ENCODE results near the gene TLL2. TPM values are rescaled to one million over a fixed set of nuclear protein-coding genes. Genes with fewer than 3 reads are reported as not detected.

The TLL2 gene
- total and polyA plus RNA-seq, 9 of the 15 experiments (the other 6 are each of a cell fraction or from before 2014, with no cell fraction given): 0.09 TPM; not detected in 8

DNA sequence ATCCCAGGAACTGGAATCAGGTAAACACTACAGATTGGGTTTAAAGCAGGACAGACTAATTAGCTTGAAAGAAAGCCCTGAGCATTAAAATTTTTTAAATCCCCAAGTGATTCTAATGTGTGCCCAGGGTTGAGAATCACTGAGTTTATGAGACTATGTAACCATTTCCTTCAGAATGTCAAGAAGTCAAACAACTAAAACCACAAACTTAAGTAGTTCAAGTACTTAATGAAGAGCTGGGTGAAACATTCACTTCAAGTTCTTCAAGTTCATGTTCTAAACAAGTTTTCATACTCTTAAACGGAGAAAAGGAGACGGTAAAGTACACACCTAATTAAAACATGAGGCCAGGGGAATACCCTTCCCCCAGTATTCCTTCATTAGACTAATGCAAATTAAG is 28.2 kb upstream of the TLL2 start:
- no peaks in the 10 kb centered on the region for H4K20me1 ChIP-seq (replicated peaks; ENCODE audit: control insufficient read depth, insufficient read depth, low read length)
- no peak overlapping the region for H3K9ac ChIP-seq (ENCODE audit: insufficient read depth in 1 of 2, low read depth in 2 of 2, low read length in 2 of 2)
- intact Hi-C loops (cut with micrococcal nuclease) (no loop called here), in situ Hi-C loops (cut with MboI) (no loop called here)
- H3K4me1 ChIP-seq (replicated peaks in 1 of 2; ENCODE audit: control insufficient read depth in 2 of 2, insufficient read depth in 2 of 2, low read length in 2 of 2): no peaks in the 10 kb centered on the region
- no peaks in the 10 kb centered on the region for H3K9me1 ChIP-seq (ENCODE audit: control insufficient read depth, insufficient read depth, low read length)
- ATAC-seq (no peak), DNase-seq (ENCODE audit: extremely low read depth in 1 of 4, low spot score in 3 of 4) (no peak), FAIRE-seq (no peak)
- ChIA-PET POLR2A (interaction anchor here (1.2 kb wide), 1 partner anchor 15 kb away, joined by 3 read pairs; no protein-coding TSS in a partner anchor), CTCF (ENCODE audit: low intra/inter-chr PET ratio) (no interaction called here)
- no peak overlapping the region for H3K4me2 ChIP-seq (ENCODE audit: insufficient read depth, low read length)
- 85% methylated on average over 2 of the region's 2 CpGs for WGBS (ENCODE audit: insufficient coverage, low coverage, missing lambda C conversion rate)
- H3K4me3 ChIP-seq: no peak overlapping the region
- no peak overlapping the region for H3K27ac ChIP-seq (ENCODE audit: extremely low read depth, low read depth, low read length)
- H3K36me3 ChIP-seq (ENCODE audit: control insufficient read depth, insufficient read depth, low read length): peaks cover 78% of the 10 kb centered on the region
- peaks cover 10% of the 10 kb centered on the region; the same call in 1 of the 3 replicates for H3K79me2 ChIP-seq (ENCODE audit: control insufficient read depth, insufficient read depth, low read length)
- no peak for TF ChIP-seq PPARD (CRISPR knock-in tag; IDR thresholded peaks at IDR 0.05)
- TF ChIP-seq KDM4B (IDR thresholded peaks at IDR 0.05; ENCODE audit: borderline replicate concordance in 2 of 2, low read depth in 1 of 2): no peak
- TF ChIP-seq FOXM1 (IDR thresholded peaks at IDR 0.05; ENCODE audit: low read depth): no peak
- no peak for TF ChIP-seq FOXM1 (CRISPR knock-in tag; IDR thresholded peaks at IDR 0.05; ENCODE audit: low read depth)
- no peak for TF ChIP-seq ZNF444 (CRISPR knock-in tag; IDR thresholded peaks at IDR 0.05)
- TF ChIP-seq FUS (optimal IDR thresholded peaks at IDR 0.05; ENCODE audit: low read depth, low read length): no peak
- TF ChIP-seq ZBTB7A (IDR thresholded peaks at IDR 0.05; ENCODE audit: borderline replicate concordance, control insufficient read depth, low read depth, low read length): no peak
- H3K27me3 ChIP-seq (ENCODE audit: control insufficient read depth in 2 of 2, insufficient read depth in 2 of 2, low read length in 2 of 2): no peaks in the 10 kb centered on the region
- H3K9me3 ChIP-seq (replicated peaks; ENCODE audit: control insufficient read depth, insufficient read depth, low read depth, low read length): no peaks in the 10 kb centered on the region
- no TSS peak for BruUV-seq (replicated peaks)
- no peak overlapping the region for H2AFZ ChIP-seq (ENCODE audit: low read depth, low read length)

DNA sequence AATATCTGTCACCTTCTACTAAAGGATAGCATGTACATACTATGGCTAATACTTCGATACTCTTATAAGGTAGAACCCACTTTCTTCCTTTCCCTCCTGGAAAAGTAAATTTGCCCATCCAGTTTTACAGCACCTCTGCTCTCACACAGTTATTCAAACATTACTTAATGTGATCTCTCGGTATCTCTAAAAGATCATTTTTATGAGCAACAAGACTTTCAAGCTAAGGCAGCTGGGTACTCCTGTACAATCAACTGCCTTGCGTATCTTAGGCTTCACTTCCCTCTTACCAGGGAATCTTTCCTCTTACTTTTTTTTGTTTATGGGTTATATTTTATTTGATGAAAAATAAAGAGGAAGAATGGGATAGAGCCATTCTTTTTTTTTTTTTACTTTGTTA is 26.5 kb upstream of the TLL2 start:
- WGBS (ENCODE audit: insufficient coverage, low coverage, missing lambda C conversion rate): 100% methylated on average over 3 of the region's 3 CpGs
- no peaks in the 10 kb centered on the region for H3K9me3 ChIP-seq (replicated peaks; ENCODE audit: control insufficient read depth, insufficient read depth, low read depth, low read length)
- no peak overlapping the region for H2AFZ ChIP-seq (ENCODE audit: low read depth, low read length)
- in situ Hi-C loops (cut with MboI): no loop called here
- no peaks in the 10 kb centered on the region for H4K20me1 ChIP-seq (replicated peaks; ENCODE audit: control insufficient read depth, insufficient read depth, low read length)
- ATAC-seq (no peak), FAIRE-seq (no peak), DNase-seq (ENCODE audit: extremely low read depth in 1 of 4, low spot score in 3 of 4) (no peak)
- CTCF ChIA-PET (ENCODE audit: low intra/inter-chr PET ratio): no interaction called here
- peaks cover 14% of the 10 kb centered on the region; the same call in 2 of the 3 replicates for H3K79me2 ChIP-seq (ENCODE audit: control insufficient read depth, insufficient read depth, low read length)
- peaks cover 66% of the 10 kb centered on the region for H3K36me3 ChIP-seq (ENCODE audit: control insufficient read depth, insufficient read depth, low read length)
- no peak overlapping the region for H3K4me2 ChIP-seq (ENCODE audit: insufficient read depth, low read length)
- intact Hi-C loops (cut with micrococcal nuclease): no loop called here
- no peaks in the 10 kb centered on the region for H3K27me3 ChIP-seq (ENCODE audit: control insufficient read depth in 2 of 2, insufficient read depth in 2 of 2, low read length in 2 of 2)
- no peak overlapping the region for H3K4me3 ChIP-seq
- BruUV-seq (replicated peaks): no TSS peak
- no peak overlapping the region for H3K9ac ChIP-seq (ENCODE audit: insufficient read depth in 1 of 2, low read depth in 2 of 2, low read length in 2 of 2)
- no peak overlapping the region for H3K27ac ChIP-seq (ENCODE audit: extremely low read depth, low read depth, low read length)
- TF ChIP-seq CTBP1 (IDR thresholded peaks at IDR 0.05; ENCODE audit: borderline replicate concordance) (no peak), DDX20 (tag; IDR thresholded peaks at IDR 0.05; ENCODE audit: low read depth) (no peak), STAG1 (CRISPR knock-in tag; IDR thresholded peaks at IDR 0.05; ENCODE audit: borderline replicate concordance) (no peak), FOXM1 (IDR thresholded peaks at IDR 0.05; ENCODE audit: low read depth) (no peak), FOXM1 (CRISPR knock-in tag; IDR thresholded peaks at IDR 0.05; ENCODE audit: low read depth) (no peak), GTF2A2 (tag; IDR thresholded peaks at IDR 0.05) (no peak)
- POLR2A ChIA-PET: no interaction called here
- H3K4me1 ChIP-seq (replicated peaks in 1 of 2; ENCODE audit: control insufficient read depth in 2 of 2, insufficient read depth in 2 of 2, low read length in 2 of 2): no peaks in the 10 kb centered on the region
- no peaks in the 10 kb centered on the region for H3K9me1 ChIP-seq (ENCODE audit: control insufficient read depth, insufficient read depth, low read length)

Data from K562 (cell line).